ENCODE data around the gene TMEM125.

TMEM125 gene

DNA sequence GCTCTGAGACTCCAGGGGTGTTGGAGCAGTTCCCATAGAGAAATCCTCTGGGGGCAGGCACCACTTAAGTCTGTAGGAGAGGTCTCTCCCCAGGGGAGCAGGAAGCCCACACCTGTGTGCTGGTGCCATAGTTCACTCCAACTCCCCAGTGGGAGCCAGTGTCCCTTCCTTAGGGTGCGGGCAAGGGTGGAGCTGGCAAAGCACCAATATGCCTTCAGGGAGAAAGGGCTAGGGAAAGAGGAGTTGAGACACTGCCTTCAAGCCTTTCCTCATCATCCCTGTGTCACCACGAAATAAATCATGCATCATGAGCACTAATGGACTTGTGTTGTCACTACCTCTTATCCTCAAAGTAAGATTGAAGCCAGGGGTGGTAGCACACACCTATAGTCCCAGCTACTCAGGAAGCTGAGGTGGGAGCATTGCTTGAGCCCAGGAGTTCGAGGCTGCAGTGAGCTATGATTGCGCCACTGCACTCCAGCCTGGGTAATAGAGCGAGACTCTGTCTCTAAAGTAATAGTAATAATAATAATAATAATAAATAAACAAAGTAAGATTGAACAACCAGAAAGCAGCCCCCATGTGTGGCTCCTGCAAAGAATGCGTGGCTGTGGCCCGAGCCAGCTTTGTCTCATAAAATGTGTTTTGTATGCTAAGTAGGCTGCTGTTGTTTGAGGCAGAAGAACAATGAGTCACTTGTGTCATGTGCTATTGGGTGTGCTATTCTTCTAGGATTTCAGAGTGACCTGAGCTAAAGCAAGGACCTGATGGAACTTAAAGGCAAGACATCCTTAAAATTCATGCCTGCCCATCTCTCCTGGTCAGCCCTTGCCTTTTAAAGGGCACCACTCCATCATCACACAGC, 24.3 kb downstream of the TMEM125 start:
- DNase-seq (ENCODE audit: low read depth in 2 of 2): no peak

DNA sequence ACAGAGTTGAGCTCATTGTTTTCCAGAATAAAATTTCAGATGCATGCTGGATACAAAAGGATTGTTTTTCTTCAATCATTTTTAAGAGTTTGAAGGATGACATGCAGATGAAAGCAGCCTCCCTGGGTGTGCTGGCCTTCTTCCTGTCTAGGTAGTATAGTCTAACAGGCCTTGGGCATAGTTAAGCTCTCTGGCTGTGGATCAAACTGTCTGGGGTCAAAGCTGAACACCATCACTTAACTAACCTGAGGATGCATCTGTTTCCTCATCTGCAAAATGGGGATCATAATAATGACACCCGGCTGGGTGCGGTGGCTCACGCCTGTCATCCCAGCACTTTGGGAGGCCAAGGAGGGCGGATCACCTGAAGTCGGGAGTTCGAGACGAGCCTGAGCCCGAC, 25.0 kb downstream of the TMEM125 start:
- DNase-seq (ENCODE audit: low read depth in 2 of 2): no peak

DNA sequence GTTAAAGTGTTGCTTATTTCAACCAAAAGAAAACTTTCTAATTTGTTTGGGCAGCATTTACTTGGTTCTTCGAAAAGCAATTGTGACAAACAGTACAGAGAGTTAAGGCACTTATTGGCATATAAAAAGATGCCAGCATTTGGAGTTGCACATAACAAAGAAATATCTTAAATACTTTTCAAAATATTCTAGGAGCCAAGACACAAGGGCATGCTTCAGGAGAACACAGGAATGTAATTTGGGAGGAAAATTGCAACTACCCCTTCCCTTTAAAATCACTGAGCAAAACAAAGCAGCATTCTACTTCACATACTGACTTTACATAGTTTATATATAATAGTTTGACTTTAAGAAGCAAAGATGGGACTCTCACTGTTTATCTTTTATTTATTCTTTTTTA, 26.4 kb downstream of the TMEM125 start:
- no peak for DNase-seq (ENCODE audit: low read depth in 2 of 2)

DNA sequence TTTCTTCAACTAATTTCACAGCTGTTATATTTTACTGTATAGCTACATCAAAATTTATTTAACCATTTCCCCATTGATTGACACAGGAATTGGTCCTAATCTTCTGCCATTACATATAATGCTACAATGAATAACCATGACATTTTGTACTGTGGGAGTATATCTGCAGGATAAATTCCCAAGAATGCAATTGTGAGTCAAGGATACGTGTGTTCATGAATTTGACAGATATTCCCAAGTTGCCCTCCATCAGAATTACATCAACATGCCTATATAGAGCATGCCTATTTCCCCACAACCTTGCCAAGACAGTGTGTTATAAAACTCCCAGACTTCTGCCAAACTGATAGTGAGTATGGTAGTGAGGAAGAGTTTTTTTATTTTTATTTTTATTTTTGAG, 28.3 kb downstream of the TMEM125 start:
- no peak for DNase-seq (ENCODE audit: low read depth in 2 of 2)

DNA sequence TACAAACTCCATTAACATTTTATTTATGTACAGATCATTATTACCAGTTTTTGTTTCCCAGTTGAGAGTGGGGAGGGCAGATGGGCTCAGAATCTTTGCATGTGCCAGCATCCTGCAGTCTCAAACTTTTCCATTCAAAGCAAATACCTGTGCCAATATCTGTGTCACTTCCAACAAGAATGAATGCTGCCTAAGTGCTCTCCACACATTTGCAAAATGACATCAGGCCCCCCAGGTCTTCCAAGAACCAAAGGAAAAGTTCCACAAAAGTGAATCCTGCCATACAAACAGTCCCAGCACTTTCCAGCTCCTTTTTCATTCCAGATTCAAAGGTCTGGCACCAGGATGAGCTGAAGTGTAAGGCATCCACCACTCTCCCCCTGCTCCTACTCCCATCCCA, 29.3 kb downstream of the TMEM125 start:
- DNase-seq (ENCODE audit: low read depth in 2 of 2): no peak

DNA sequence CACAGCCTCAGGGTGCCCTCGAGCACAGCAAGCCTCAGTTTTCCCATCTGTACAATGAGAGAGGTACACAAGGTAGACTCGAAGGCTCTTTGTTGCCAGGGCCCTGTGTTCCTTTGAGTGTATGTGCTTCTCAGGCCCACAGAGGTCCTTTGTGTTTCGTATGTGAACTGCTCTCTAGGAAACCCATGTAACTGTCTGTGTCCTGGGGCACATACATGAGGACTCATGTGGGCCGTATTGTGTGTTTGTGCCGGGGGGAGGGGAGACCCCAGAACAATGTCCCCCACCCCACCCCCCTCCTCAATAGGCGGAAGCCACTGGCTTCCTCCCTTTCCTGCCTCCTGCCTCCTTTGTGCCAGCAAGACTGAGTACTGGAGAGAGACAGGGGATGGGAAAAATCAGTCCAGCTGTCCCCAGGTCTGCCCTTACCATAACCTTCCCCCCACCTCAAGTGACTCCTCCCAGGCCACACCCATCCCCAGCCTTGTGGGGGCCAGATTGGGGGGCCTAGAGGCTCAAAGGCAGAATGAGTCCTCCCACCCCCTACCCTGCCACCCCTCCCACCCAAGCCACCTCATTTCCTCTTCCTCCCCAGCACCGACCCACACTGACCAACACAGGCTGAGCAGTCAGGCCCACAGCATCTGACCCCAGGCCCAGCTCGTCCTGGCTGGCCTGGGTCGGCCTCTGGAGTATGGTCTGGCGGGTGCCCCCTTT, 30.8 kb downstream of the TMEM125 start, which contains the start of gene TIE1:
Gene TIE1, plus strand, starts transcription at position 605 of the 717 bp plus-strand sequence. Its CDS starts 90 bp downstream, at position 695.
- no peak for DNase-seq (ENCODE audit: low read depth in 2 of 2)

DNA sequence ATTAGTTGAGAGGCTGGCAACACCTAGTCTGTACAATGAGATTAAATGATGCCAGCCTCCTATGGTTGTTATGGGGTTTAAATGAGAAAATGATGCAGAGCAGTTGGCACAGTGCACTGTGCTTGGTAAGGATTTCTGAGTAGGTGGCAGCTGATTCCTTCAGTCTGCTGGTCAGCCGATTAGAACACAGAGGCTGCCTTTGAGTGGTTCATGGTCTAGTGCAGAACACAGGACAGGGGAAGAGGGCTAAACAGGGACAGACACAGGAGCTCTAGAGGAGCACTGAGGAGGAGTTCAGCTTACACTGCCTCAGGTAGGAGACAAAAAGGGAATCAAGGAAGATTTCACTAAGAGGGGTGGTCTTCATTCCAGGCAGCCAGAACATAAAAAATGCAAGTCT, 32.4 kb downstream of the TMEM125 start:
- no peak for DNase-seq (ENCODE audit: low read depth in 2 of 2)

DNA sequence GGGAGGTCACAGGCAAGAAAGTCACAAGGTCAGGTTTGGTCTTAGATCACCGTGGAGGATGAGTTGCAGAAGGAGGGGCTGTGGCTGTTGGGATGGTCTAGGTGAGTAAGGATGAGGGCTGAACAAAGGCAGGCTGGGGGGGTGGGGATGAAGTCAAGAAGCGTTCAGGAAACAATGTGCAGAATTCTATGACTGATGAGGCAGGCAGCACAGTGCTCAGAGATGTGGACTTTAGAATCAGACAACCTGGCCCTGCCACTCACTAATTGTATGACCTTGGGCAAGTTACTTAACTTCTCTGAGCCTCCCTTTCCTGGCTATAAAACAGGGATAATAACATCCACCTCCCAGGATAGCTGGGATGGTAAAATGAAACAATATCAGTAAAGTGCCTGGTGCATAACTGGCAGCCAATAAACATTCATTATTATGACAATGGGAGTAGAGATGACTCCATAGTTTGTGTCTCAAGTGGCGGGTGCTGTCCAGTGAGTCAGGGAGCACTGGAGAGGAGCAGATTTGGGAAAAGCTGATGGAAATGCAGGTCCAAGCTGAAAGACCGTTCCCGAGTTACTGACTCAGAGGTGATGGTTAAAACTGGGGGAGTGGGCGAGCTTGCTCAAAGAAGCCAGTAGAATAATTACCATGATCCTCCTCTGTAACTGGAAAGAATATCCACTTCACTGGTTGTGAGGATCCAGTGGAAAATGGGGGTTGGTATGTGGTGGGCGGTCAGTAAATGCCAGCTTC, 33.1 kb downstream of the TMEM125 start:
- DNase-seq (ENCODE audit: low read depth in 2 of 2): no peak

DNA sequence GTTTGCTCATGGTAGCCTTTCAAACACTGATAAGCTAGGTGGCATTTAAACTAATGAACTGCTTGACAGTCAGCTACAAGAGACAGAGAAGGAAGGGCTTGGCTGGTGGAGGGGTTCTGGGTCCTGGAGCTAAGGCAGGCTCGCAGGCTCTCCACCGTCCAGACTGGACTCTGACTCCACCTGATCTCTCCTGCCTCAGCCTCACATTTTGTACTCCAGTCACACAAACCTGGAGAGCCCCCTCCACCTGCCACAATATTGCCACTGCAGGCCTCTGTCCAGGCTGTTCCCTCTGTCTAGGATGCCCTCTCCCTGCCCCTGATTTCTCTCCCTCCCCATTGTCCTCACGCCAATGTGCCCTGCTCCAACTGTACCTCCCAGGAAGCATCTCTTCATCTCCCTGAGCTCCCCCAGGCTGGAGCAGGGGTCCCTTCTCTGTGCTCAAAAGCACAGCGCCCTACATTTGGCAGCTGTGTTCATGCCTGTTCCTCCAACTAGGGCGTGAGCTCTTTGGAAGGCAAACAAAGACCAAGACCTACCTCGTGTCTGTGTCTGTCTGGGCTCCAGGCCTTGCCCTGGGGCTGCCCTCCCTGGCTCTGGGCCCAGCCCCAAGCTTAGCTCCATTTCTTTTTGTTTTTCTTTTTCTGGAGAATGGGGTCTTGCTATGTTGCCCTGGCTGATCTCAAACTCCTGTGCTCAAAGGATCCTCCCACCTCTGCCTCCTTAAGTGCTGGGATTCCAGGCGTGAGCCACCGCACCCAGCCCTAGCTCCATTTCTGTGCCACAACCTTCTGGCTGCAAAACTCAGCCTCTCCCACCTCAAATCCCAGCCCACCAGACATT, 33.9 kb downstream of the TMEM125 start:
- DNase-seq (ENCODE audit: low read depth in 2 of 2): no peak

DNA sequence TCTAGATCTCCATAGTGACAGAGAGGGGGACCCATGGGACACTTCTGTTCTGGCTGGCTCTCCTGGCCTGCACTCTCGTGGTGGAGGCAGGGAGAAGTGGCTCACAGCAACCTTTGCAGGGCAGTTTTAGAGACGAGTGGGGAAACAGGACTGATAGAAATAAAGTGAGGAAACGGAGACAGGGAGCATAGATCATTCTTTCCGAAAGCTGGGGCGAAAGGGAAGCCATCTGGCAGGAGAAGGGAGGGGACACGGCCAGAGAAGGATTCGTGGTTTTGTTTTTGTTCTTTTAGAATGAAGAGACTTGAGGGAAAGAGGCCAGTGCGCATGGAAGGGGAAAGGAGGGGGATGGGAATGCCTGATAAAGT, 34.5 kb downstream of the TMEM125 start:
- DNase-seq (ENCODE audit: low read depth in 2 of 2): no peak

DNA sequence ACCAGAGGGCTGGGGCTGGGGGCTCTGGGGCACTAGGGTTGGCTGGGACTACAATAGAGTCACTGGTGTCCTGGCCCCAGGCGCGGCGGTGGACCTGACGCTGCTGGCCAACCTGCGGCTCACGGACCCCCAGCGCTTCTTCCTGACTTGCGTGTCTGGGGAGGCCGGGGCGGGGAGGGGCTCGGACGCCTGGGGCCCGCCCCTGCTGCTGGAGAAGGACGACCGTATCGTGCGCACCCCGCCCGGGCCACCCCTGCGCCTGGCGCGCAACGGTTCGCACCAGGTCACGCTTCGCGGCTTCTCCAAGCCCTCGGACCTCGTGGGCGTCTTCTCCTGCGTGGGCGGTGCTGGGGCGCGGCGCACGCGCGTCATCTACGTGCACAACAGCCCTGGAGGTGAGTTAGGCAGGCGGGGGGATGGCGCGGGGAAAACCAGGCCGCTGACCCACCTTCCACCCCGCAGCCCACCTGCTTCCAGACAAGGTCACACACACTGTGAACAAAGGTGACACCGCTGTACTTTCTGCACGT, 35.1 kb downstream of the TMEM125 start:
- DNase-seq (ENCODE audit: low read depth in 2 of 2): no peak

DNA sequence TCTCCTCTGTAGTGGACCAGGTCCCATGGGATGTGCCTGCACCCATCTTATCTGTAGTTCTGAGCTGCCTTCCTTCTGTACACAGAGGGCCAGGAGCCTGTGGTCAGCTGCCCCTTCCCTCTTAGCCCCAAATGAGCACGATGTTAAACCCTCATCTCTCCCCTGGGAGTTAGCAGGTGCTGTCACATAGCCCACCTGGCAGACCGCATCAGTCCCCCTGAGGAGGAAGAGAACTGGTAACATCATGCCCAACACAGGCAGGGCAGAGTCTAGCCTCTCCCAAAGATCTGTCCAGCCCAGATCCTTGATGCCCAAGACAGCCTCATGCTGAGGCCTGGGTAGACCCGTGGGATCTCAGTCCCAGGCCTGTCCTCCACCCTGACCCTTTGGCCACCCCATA, 35.7 kb downstream of the TMEM125 start:
- DNase-seq (ENCODE audit: low read depth in 2 of 2): no peak

DNA sequence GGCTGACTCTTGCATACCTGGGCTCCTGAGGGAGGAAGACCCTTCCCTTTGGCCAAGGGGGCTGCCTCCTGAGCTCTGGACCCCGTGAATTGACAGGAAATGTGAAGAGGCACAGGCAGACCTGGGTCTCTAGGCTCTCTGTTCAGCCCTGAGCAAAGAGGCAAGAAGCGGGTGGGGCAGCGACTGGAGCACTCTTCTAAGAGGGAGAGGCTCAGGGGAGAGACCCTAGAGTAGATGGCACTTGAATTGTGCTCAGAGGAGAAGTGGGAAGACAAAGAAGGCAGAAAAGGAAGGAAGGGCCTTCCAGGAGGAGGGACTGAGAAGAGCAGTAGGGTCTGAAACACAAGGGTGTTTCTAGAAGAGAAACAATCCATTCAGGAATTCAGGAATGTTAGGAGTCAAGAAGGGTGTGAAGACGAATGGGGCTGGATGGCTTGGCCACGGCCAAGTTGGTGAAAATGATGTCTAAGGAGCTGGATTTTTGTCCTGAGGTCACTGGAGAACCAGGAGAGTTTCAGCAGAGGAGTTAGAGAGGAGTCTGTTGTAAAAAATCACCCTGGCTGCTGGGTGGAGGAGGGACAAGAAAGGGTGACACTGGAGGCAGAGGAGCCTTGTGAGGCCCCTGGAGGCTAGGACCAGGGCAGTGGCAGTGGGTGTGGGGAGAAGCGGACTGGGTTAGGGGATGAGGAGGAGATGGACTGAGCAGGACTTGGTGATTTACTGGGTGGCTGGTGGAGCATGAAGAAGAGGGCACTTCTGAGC, 36.3 kb downstream of the TMEM125 start:
- DNase-seq (ENCODE audit: low read depth in 2 of 2): no peak

DNA sequence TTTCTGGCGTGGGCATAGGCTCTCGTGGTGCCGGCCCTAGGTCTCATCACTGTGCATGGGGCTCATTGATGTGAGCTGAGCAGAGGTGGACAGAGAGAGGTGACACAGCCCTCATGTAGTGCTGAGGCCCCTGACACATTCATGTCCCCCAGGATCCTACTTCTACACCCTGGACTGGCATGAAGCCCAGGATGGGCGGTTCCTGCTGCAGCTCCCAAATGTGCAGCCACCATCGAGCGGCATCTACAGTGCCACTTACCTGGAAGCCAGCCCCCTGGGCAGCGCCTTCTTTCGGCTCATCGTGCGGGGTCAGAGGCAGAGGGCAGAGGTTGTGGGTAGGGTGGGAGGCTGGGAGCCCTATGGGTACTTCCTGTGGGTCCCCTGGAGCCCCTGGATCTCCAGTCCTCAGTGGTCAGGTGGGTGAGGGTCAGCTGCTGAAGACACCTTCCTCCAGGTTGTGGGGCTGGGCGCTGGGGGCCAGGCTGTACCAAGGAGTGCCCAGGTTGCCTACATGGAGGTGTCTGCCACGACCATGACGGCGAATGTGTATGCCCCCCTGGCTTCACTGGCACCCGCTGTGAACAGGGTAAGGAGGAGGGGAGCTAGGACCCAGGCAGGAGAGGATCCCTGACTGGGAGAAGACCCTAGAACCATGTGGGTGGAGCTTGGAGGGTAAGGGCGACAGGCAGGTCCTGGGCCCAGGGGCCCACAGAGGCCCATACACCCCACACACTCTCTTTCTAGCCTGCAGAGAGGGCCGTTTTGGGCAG, 37.1 kb downstream of the TMEM125 start:
- no peak for DNase-seq (ENCODE audit: low read depth in 2 of 2)

DNA sequence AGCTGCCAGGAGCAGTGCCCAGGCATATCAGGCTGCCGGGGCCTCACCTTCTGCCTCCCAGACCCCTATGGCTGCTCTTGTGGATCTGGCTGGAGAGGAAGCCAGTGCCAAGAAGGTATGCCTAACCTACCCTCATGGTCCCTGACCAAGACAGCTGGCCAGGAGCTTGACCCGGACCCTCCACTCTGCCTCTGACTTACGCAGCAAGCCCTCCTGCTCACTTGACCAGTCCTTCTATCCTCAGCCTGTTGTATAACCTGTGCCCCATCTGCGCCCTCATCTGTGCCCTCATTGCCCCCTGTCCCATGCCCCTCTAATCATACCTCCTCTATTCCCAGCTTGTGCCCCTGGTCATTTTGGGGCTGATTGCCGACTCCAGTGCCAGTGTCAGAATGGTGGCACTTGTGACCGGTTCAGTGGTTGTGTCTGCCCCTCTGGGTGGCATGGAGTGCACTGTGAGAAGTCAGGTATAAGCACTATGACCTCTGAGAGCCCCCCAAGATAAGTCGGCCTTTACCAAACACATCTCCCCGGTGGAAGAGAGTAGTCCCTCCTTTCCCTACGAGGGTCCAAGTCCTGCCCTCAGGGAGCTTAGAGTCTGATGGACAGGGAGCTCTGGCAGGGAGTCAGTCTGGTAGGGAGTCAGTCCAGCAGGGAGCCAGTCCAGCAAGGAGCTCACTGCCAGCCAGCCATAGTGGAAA, 37.8 kb downstream of the TMEM125 start:
- no peak for DNase-seq (ENCODE audit: low read depth in 2 of 2)

DNA sequence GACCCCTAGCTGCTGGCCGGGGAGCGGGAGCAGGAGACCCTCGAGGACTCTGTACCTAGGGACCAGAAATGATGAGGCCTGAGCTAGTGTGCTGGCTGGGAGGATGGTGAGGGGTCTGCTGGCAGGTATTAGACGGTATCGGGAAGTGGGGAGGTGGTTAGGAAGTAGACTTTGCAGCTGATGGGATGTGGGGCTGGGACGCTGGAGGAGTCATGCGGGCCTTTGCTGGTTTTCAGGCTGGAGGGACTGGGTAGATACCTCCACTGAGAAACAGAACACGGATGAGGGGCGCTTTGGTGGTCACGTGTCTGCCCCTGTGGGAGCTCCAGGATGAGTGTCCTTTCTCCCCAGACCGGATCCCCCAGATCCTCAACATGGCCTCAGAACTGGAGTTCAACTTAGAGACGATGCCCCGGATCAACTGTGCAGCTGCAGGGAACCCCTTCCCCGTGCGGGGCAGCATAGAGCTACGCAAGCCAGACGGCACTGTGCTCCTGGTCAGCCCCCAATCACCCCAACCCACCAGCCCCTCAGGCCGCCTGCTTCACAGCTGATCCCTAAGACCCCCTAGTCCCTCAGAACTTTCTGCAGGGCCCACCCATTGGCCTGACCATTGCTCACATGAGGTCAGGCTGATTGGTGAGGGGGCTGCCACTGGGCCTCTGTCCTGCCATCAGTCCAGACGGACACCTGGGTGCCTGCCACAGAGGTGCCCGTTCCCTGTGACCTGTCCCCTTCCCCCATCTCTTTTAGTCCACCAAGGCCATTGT, 39.0 kb downstream of the TMEM125 start:
- no peak for DNase-seq (ENCODE audit: low read depth in 2 of 2)

DNA sequence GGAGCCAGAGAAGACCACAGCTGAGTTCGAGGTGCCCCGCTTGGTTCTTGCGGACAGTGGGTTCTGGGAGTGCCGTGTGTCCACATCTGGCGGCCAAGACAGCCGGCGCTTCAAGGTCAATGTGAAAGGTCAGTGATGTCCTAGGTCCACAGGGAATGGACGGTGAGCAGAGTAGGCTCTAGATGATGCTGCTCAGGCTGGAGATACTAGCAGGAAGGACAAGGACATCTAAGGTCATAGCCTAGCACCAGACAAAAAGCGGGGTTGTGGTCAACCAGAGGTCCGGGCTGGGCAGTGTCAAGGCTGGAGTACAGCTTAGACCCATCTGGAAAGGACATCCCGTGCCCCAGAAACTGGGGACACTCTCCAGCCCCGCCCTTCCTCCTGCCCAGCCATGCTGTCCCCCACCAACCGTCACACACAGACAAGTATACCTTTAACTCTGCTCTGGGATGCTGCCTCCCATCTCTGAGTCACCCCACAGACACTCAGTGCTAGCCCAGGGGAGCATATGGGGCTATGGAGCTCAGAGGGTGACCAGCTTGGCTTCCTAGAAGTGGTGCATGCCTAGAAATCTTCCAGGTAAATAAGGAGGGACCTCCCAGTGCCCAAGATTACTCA, 39.7 kb downstream of the TMEM125 start:
- DNase-seq (ENCODE audit: low read depth in 2 of 2): no peak

DNA sequence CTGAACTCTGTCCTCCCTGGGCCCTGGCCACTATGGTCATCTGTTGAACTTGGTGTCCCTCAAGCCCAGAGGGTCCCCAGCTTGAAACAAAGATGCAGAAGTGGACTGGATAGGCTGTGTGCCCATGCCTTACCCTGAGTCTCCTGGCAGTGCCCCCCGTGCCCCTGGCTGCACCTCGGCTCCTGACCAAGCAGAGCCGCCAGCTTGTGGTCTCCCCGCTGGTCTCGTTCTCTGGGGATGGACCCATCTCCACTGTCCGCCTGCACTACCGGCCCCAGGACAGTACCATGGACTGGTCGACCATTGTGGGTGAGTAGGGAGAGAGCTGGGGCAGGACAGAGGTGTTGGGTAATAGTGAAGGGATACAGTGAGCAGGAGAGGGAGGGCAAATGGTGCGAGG, 41.7 kb downstream of the TMEM125 start:
- no peak for DNase-seq (ENCODE audit: low read depth in 2 of 2)

Measured in activated CD8-positive, alpha-beta memory T cell treated with anti-CD3 and anti-CD28 coated beads for 4 hours (primary cell).